Suprapubic skin (tissue), 3 donors: ENCODE results near the gene LRSAM1.

Source experiments
- CTCF ChIP-seq, 2 donors: fragments of 200-600 bp in 1 of 2; fragments of 450-650 bp in 1 of 2; sonication (generic) in 1 of 2; IDR thresholded peaks; one replicate each; pipeline ENCODE4 v1.5.1; 2016 to 2019; ENCODE audit warnings: antibody characterized with exemption in 2 of 2, mild to moderate bottlenecking in 1 of 2, moderate library complexity in 1 of 2
- POLR2A ChIP-seq, 2 donors: fragments of 450-650 bp; IDR thresholded peaks; one replicate each; pipeline ENCODE4 v1.6.1; 2017; ENCODE audit warnings: antibody characterized with exemption in 2 of 2, mild to moderate bottlenecking in 2 of 2, moderate library complexity in 2 of 2

DNA sequence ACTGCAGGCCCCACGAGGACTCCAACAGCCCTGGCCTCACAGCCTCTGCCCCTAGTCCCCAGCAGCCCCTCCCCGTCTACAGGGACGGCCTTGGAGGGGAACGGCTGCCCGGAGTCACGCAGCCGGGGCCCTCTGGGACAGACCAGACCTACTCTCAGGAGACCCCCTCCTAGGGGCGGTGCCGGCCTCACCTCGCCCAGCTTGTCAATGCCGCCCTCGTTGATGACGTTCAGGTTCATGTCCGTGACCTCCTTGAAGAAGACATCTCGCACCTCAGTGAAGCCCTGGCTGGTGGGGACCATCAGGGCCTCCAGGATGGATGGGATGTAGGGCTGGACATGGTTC is 58.6 kb downstream of the LRSAM1 start:
- TF ChIP-seq CTCF (IDR thresholded peaks at IDR 0.05) (no peak), POLR2A (IDR thresholded peaks at IDR 0.05) (no peak)
